Ishikawa (cell line): ENCODE results near the gene TNIK.
A peak's percentile ranks its signal among the peaks of the same experiment; 100 is the strongest.

Experiments
- CEBPB ChIP-seq: IDR thresholded peaks from 2 replicates; pipeline ENCODE4 v1.6.1; 2012
- CREB1 ChIP-seq: IDR thresholded peaks from 2 replicates; pipeline ENCODE4 v1.6.1; 2012; ENCODE audit warnings: low read depth
- EGR1 ChIP-seq: IDR thresholded peaks from 2 replicates; pipeline ENCODE4 v1.6.1; 2012
- EP300 ChIP-seq: IDR thresholded peaks from 2 replicates; pipeline ENCODE4 v1.6.1; 2012; ENCODE audit warnings: borderline replicate concordance
- FOXM1 ChIP-seq: IDR thresholded peaks from 2 replicates; pipeline ENCODE4 v1.6.1; 2012; ENCODE audit warnings: low read depth, borderline replicate concordance
- NFIC ChIP-seq: IDR thresholded peaks from 2 replicates; pipeline ENCODE4 v1.6.1; 2012
- RAD21 ChIP-seq: IDR thresholded peaks from 2 replicates; pipeline ENCODE4 v1.6.1; 2012; ENCODE audit warnings: low read depth
- TAF1 ChIP-seq: IDR thresholded peaks from 2 replicates; pipeline ENCODE4 v1.6.1; 2012; ENCODE audit warnings: low read depth, mild to moderate bottlenecking
- TCF12 ChIP-seq: IDR thresholded peaks from 2 replicates; pipeline ENCODE4 v1.6.1; 2012; ENCODE audit warnings: low read depth
- TEAD4 ChIP-seq: IDR thresholded peaks from 2 replicates; pipeline ENCODE4 v1.6.1; 2012
- YY1 ChIP-seq: IDR thresholded peaks from 2 replicates; pipeline ENCODE4 v1.6.1; 2012; ENCODE audit warnings: low read depth
- ZBTB7A ChIP-seq: IDR thresholded peaks from 2 replicates; pipeline ENCODE4 v1.6.1; 2012; ENCODE audit warnings: low read depth
- TF ChIP-seq, protein P1 (sequence below): IDR thresholded peaks from 2 replicates; pipeline ENCODE4 v1.6.1; 2012
- TF ChIP-seq, protein P2 (sequence below): IDR thresholded peaks from 2 replicates; pipeline ENCODE4 v1.6.1; 2012
- TF ChIP-seq, protein P3 (sequence below): IDR thresholded peaks from 2 replicates; pipeline ENCODE4 v1.6.1; 2012; ENCODE audit warnings: low read depth, mild to moderate bottlenecking

Gene TNIK

DNA sequence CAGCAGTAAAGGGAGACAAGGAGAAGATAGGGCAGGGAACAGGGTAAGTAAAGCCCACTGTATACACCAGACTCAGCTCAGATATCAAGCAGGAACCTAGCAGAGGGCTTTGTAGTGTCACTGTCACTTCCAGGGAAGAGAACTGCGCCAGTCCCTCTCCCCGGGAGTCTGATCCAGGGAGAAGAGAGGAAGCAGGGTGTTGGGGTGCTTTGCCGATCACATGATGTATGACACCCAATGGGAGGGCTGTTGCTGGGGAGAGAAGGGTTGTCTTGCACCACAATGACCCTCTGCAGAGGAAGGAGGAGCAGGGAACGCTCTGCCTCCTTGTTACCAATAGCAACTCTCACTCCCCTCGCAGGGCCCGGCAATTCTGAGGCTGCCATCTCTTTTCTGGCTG is 286.5 kb downstream of the TNIK start:
- TF ChIP-seq FOXM1 = no peak
- no peak for TF ChIP-seq TCF12
- no peak for TF ChIP-seq CREB1
- TF ChIP-seq, protein P1, sequence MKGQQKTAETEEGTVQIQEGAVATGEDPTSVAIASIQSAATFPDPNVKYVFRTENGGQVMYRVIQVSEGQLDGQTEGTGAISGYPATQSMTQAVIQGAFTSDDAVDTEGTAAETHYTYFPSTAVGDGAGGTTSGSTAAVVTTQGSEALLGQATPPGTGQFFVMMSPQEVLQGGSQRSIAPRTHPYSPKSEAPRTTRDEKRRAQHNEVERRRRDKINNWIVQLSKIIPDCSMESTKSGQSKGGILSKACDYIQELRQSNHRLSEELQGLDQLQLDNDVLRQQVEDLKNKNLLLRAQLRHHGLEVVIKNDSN = peak; percentile 89
- peak; percentile 80 for TF ChIP-seq CEBPB
- TF ChIP-seq EGR1 = no peak

DNA sequence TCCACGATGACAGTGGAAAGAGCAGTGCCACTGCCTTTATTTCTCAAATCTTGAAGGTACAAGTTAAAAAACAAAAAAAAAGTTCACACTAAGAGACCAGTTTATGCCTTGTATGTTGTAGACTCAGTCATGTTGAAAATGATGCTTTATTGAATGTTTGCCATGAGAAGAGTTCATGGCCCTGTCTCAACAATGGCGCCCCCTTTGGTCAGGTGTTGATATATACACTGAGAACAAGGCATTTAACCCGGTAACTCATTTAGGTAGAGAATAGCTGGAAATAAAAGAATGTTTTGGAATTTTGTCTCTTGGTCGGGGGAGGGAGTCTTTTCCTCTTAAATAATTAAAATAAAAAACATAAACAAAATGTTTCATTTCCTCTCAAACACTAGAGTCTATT is 288.1 kb downstream of the TNIK start:
- TF ChIP-seq RAD21 (peak; percentile 36; the same call in 1 of the 2 replicates), EGR1 (no peak)

DNA sequence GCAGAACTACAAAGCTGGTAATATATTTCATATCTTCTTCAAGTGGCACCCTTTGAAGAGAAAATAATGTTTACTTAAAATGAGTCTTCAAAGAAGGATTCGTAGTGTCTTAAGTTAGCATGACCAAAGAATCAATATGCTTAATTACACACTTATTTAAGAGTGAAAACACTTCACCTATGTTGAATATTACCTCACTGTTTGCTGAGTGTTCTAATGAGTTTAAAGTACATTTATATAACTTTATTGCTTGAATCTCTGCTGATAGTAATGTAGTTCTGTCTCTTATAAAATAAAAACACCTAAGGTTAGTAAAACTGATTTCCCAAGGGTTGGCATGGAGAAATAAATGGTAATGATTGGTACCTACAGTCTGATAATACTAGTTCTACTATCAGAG is 290.3 kb downstream of the TNIK start:
- no peak for TF ChIP-seq CEBPB
- no peak for TF ChIP-seq TCF12
- TF ChIP-seq FOXM1 = no peak
- no peak for TF ChIP-seq ZBTB7A
- TF ChIP-seq RAD21 = no peak
- TF ChIP-seq EP300 = no peak
- TF ChIP-seq, protein P2, sequence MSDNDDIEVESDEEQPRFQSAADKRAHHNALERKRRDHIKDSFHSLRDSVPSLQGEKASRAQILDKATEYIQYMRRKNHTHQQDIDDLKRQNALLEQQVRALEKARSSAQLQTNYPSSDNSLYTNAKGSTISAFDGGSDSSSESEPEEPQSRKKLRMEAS = no peak
- TF ChIP-seq NFIC = no peak
- no peak for TF ChIP-seq YY1
- TF ChIP-seq, protein P3, sequence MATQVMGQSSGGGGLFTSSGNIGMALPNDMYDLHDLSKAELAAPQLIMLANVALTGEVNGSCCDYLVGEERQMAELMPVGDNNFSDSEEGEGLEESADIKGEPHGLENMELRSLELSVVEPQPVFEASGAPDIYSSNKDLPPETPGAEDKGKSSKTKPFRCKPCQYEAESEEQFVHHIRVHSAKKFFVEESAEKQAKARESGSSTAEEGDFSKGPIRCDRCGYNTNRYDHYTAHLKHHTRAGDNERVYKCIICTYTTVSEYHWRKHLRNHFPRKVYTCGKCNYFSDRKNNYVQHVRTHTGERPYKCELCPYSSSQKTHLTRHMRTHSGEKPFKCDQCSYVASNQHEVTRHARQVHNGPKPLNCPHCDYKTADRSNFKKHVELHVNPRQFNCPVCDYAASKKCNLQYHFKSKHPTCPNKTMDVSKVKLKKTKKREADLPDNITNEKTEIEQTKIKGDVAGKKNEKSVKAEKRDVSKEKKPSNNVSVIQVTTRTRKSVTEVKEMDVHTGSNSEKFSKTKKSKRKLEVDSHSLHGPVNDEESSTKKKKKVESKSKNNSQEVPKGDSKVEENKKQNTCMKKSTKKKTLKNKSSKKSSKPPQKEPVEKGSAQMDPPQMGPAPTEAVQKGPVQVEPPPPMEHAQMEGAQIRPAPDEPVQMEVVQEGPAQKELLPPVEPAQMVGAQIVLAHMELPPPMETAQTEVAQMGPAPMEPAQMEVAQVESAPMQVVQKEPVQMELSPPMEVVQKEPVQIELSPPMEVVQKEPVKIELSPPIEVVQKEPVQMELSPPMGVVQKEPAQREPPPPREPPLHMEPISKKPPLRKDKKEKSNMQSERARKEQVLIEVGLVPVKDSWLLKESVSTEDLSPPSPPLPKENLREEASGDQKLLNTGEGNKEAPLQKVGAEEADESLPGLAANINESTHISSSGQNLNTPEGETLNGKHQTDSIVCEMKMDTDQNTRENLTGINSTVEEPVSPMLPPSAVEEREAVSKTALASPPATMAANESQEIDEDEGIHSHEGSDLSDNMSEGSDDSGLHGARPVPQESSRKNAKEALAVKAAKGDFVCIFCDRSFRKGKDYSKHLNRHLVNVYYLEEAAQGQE = no peak
- TF ChIP-seq TEAD4 = no peak
- no peak for TF ChIP-seq TAF1
- no peak for TF ChIP-seq CREB1

DNA sequence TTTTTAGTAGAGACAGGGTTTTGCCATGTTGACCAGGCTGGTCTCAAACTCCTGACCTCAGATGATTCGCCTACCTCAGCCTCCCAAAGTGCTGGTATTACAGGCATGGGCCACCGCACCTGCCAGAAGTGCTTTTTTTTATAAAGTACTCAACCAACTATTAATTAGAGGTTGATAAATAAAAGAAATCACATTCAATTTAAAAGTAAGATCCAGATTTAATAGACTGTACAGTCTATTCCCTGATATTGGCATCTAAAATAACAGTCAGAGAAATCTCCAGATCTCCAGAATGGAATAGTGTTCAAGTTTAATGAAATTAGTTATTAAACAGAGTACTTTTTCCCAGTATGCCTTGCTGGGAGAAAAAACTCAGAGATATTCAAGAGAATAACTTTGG is 290.8 kb downstream of the TNIK start:
- TF ChIP-seq CREB1 = no peak
- TF ChIP-seq, protein P1 = no peak

DNA sequence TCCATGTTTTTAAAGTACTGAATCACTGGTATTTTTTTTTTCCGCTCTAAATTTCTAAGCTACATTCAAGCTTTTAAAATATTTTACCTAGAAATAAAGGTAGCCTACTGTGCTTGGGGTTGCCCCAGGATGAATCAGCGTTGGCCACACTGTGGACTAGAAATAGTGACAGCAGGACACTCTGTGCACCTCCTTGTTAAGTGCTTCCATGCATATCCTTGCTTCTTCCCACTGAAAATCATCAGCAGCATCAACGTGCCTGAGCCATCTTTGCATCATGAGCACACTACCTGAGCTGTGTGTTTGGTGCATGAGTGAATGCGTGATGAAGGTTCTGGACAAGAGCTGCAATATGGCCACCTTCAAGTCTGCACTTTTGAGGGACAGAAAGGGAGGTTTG is 291.7 kb downstream of the TNIK start:
- TF ChIP-seq RAD21 (no peak), EGR1 (no peak), TCF12 (no peak), YY1 (no peak), CEBPB (no peak), CREB1 (no peak), ZBTB7A (no peak), TAF1 (no peak), NFIC (no peak), TEAD4 (no peak), EP300 (no peak), FOXM1 (no peak)
- TF ChIP-seq, protein P1 = no peak
- TF ChIP-seq, protein P3 = no peak
- TF ChIP-seq, protein P2 = no peak

DNA sequence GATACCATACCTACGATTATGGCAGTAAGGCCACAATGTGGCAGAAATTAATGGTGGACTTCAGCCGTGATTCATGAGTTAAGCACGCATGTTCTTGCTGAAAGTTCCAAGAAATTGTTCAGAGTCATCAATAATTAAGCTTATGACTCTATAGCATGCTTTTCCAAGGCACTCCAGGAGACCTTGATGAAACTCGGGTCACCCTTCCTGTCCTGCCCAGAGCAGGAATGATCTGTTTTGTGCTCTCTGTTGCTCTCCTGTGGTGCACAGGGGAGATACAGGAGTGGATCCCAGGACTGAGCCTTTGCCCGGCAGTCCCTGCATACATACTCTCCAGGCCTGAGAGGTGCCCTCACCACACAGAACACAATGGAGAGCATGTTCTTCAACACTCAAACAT is 292.1 kb downstream of the TNIK start:
- TF ChIP-seq, protein P1 = no peak
- no peak for TF ChIP-seq CEBPB
- TF ChIP-seq RAD21 = peak; percentile 49; the same call in 1 of the 2 replicates
- TF ChIP-seq, protein P3 = no peak
